Activated CD4-positive, CD25-positive, alpha-beta regulatory T cell (primary cell): ENCODE data around the gene MCM8.
"Not testable (repeated sequence)": the region's sequence is repeated elsewhere in the genome, so short reads cannot be mapped to it uniquely, and the experiment has no call there.

Source experiments
- DNase-seq, 4 experiments: peaks; one replicate each; lab custom pipeline; 2025; lab: John Stamatoyannopoulos, UW

The MCM8 gene

GRCh38 chr20:6007094-6007528 lies 56.7 kb downstream of the MCM8 start:
- no peak for DNase-seq

DNA sequence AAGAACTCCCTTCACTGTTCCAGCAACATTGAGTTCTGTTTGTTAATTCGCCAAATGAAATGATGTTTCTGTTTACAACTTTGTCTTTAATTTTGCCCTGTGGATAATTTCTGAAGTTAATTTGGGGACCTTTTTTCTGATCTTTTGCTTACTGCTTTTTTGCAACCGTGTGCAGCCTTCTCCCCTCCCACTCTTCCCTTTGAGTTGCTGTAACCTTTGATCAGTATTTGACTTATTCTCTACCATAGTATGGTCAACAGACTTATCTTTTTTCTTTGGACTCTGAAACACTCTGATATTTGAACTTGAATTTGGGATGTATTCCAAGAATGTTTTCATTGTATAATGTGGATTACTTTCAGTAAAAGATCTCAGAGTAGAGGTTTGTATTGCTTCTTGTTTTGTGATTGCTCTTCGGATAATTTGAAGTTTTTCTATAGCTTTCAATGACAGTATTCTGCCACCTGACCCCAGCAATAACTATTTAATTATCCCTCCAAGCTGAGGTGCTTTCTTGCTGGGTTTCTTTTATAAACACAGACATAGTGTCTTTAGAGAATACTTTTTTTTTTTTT lies 57.2 kb downstream of the MCM8 start:
- no peak for DNase-seq

- no peak for DNase-seq
Measured at GRCh38 chr20:6008254-6008653, 57.8 kb downstream of the MCM8 start.

DNA sequence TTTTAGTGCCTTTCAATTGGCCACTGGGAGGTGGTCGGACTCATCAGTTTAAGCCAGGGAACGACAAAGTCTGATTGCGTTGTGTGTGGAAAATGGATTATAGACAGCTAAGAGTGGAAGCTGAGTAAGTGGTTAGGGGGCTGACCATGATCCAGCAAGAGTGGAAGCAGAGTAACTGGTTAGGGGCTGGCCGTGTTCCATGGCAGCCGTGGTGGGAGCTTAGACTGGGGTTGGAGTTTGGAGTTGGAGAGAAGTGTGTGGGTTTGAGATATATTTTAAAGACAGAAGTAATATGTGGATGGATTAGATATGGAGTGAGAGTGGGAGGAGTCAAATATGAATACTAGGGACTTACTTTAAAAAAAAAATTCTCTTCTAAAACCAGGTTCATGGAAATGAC lies 61.7 kb downstream of the MCM8 start:
- no peak for DNase-seq

DNA sequence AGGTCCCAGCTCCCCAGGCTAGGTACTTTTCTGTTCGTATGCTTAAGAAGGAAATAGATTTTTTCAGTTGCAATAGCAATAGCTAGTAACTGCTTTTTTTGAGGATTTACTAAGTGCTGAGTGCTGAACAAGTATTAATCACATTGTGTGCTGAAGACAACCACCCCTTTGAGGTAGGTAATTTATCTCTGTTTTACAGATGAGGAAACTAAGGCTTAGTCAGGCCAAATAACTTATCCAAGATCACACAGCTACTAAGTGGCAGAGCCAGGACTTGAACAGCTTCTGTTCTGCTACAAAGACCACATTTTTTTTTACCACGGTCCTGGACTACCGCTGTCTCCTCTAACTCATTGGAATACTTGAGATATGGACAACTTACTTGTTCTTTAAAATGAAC lies 63.6 kb downstream of the MCM8 start:
- no peak for DNase-seq

DNA sequence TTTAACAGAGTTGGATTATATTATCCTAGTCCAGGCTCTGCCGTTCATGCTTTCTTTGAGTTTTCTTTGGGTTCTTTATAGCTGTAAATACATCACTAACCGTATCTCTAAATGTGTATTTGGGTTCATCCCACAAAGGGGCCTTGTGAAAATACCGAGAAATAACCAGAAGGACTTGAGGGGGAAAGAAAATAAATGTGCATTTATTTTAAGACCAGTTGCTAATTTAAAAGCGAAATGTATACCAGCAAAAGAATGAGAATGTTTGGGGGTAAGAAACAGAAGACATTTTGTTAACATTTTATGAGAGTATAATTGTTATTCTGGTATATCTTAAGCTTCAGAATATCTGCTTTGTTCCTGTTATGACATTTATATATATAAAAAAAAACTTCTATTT lies 64.5 kb downstream of the MCM8 start:
- DNase-seq, result no peak

DNA sequence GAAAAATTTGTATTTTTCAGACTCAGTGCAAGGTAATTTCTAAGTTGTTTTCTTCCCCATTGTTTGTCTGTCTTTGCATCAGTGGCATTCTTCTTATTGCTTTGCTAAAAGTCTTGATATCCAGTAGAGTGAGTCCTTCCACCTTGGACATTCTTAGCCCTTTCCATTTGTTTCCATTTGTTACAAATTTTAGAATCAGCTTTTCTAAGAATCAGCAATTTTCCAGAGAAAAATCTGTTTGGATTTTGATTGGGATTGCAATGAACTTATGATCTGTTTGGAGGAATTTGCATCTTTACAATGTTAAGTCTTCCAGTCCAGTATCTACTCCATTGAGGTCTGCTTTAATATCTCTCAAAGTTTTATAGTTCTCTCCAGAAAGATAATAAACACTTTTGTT lies 67.0 kb downstream of the MCM8 start:
- no peak for DNase-seq

DNA sequence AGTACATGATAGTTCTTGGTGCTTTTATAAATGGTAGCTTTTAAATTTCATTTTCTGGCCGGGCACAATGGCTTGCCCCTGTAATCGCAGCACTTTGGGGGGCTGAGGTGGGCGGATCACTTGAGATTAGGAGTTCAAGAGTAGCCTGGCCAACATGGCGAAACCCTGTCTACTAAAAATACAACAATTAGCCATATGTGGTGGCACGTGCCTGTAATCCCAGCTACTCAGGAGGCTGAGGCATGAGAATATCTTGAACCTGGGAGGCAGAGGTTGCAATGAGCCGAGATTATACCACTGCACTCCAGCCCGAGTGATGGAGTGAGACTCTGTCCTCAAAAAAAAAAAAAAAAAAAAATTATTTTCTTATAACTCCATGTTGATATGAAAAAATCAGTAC lies 67.4 kb downstream of the MCM8 start:
- no peak for DNase-seq

GRCh38 chr20:6024768-6025167 lies 74.3 kb downstream of the MCM8 start:
- no peak for DNase-seq

- no peak for DNase-seq
Measured at GRCh38 chr20:6026051-6026450, 75.6 kb downstream of the MCM8 start.

DNA sequence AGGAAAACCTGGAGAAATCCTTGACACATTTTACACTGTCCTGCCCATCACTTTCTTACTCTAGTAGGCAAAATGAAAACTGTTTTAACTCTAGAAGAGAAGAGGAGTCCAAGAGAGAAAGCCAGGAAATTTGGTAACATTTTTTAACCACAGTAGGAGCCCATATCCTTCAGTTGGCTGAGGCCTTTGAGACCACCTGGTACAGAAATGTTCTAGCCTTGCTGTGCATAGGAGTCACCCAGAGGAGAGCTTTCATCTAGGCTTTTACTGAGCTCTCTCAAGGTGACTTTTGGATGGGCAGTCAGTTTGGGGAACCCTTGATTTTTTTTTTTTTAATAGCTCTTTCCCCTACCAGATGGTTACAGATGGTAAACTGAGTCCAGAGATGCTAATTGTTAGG lies 78.4 kb downstream of the MCM8 start:
- DNase-seq, result no peak

GRCh38 chr20:6029538-6029937 lies 79.1 kb downstream of the MCM8 start:
- no peak for DNase-seq

- DNase-seq, result no peak
Measured at GRCh38 chr20:6030453-6031080, 80.1 kb downstream of the MCM8 start.

DNA sequence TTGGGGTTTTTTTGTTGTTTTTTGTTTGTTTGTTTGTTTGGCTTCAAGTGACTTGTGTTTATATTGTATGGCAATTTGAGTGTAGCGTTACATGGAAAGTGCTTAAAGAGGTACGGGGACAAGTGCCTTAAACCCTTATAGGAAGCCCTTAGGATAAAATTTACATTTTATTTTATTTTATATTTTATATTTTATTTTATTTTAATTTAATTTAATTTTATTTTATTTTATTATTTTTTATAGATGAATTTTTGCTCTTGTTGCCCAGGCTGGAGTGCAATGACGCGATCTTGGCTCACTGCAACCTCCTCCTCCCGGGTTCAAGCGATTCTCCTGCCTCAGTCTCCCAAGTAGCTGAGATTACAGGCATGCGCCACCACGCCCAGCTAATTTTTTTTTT lies 82.5 kb downstream of the MCM8 start:
- DNase-seq, result not testable (repeated sequence)

DNA sequence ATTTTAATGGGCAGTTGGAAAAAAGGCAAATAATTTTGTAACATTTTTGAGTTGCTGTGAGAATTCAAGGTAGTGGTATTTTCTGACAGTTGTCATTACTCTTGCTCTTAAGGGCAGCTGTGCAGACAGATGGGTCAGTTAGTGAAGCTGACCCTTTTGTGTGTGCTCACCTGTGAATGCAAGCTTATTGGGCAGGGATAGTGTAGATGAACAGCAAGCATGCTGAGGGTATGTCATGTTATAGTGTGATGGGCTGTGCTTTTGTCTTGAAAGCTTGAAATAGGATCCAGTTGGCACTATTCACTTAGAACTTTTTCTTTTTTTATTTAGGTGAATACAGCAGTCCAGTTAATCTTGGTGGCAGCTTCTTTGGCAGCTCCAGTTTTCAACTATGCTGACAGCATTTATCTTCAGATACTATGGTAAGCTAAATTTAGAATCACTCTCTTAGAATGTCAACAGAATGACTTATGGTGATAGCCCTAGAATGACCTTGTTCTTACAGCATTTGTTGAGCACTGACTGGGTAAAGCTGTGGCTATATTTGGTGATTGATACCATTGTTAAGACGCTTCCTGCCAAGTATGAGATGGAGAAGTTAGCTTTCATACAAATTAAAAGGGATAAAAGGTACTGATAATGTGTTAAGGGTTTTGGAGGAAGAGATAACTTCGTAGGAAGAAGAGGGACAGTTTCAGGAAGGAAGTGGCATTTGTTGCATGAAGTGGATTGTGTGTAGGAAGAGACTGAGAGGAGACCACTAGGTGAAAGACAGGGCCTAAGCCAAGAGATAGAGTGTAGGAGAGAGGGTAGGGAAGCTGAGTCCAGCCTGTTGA lies 83.9 kb downstream of the MCM8 start:
- no peak for DNase-seq

DNA sequence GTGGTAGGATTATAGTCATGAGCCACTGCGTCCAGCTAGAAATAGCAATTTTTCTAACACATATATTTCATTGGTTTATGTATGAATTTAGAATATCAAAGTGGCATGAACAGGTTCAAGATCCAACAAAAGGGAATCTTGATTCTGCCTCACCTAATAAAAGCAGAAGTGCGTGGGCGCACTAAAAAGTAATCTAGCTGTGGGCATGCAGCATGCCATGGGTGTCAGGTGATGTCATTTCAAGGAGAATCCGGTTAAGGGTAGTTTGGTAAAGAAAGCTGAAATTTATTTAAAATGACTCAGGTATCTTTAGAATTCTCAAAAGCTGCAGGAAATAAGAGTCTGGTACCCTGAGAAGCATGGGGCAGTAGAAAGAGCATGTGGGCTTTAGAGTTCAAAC lies 85.8 kb downstream of the MCM8 start:
- no peak for DNase-seq

GRCh38 chr20:6037082-6037481 lies 86.6 kb downstream of the MCM8 start:
- DNase-seq, result no peak

GRCh38 chr20:6038256-6038655 lies 87.8 kb downstream of the MCM8 start:
- DNase-seq, result no peak

GRCh38 chr20:6039766-6040165 lies 89.3 kb downstream of the MCM8 start:
- DNase-seq, result no peak

DNA sequence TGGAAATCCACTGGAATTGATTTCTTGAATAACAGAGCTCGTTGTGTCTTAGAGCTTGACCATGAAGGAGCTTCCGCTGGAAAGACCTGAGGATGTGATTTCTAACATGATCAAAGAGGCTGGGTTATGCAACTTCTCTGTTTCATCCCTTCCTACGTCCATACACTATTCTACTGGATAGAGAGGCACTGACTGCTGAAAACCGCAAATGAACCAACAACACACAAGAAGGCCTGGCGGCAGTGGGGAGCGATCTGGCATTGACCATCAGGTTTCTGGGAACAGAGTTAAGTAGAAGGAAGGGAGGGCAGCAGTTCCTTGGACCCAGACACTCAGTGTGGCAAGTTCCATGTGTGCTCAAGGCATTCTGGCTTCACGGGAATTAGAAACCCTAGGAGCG lies 90.1 kb downstream of the MCM8 start:
- no peak for DNase-seq

GRCh38 chr20:6040958-6041807 lies 90.7 kb downstream of the MCM8 start:
- DNase-seq, result no peak

GRCh38 chr20:6041808-6042265 lies 91.4 kb downstream of the MCM8 start:
- no peak for DNase-seq
